Body of pancreas (tissue), 4 donors: ENCODE data around the gene TENM3. TPM values are rescaled to one million over a fixed set of nuclear protein-coding genes. Genes with fewer than 3 reads are reported as not detected.

ENCODE experiments used
- ATAC-seq: fragments of 150-250 bp; one replicate; pipeline ENCODE4 v1.9.1; 2016
- DNase-seq, 4 donors: peaks; one replicate each; pipeline ENCODE4 v3.0.0-alpha.2; 2019
- H3K27ac ChIP-seq, 4 donors: fragments of 200-600 bp; sonication (generic); 1 replicate in 3 of 4; 2 replicates in 1 of 4; pipeline versions ENCODE4 v1.5.1 to v1.6.1; 2016 to 2019; ENCODE audit warnings: mild to moderate bottlenecking in 1 of 4, mixed read lengths in 1 of 4, moderate library complexity in 1 of 4
- H3K27me3 ChIP-seq, 2 donors: fragments of 200-600 bp; sonication (generic); one replicate each; pipeline ENCODE4 v1.6.0; 2016; ENCODE audit warnings: mild to moderate bottlenecking in 1 of 2
- H3K36me3 ChIP-seq, 2 donors: fragments of 200-600 bp; sonication (generic); replicated peaks in 1 of 2; 2 replicates each; pipeline ENCODE4 v1.5.1; 2016; ENCODE audit warnings: low read depth in 2 of 2; ENCODE audit not compliant: insufficient read depth in 1 of 2
- H3K4me1 ChIP-seq: fragments of 200-600 bp; sonication (generic); one replicate; pipeline ENCODE4 v1.6.0; 2016
- H3K4me3 ChIP-seq, 2 donors: fragments of 200-600 bp; sonication (generic); 1 replicate in 1 of 2; 2 replicates in 1 of 2; pipeline ENCODE4 v1.5.1; 2016 to 2019
- H3K9me3 ChIP-seq, 3 donors: fragments of 200-600 bp; sonication (generic); 1 replicate in 2 of 3; 2 replicates in 1 of 3; pipeline ENCODE4 v1.5.1; 2016
- CTCF ChIP-seq, 7 experiments: fragments of 450-650 bp in 4 of 7; fragments of 200-600 bp in 3 of 7; sonication (generic) in 3 of 7; IDR thresholded peaks; one replicate each; pipeline ENCODE4 v1.5.1; 2016 to 2019; ENCODE audit warnings: antibody characterized with exemption in 7 of 7
- POLR2A ChIP-seq, 3 donors: fragments of 450-650 bp; IDR thresholded peaks; one replicate each; pipeline ENCODE4 v1.6.1; 2016; ENCODE audit warnings: antibody characterized with exemption in 3 of 3, mild to moderate bottlenecking in 2 of 3
- WGBS, 2 donors: methylation state at CpG; one replicate each; pipeline ENCODE4 v1.1.5; 2017; 5-methylcytosine and 5-hydroxymethylcytosine counted together
- intact Hi-C: fragments of 100-400 bp; cut with DNase I; formaldehyde crosslinking; loops from one replicate; pipeline ENCODE4 v1.15.1; 2023
- total RNA-seq, 2 donors: library from RNA; depleted of rRNA; stranded (reverse); fragments of >200 nt; gene quantifications; one replicate each; pipeline ENCODE4 v1.1.0, GENCODE V29; 2016

Gene TENM3
- total RNA-seq, 2 donors from 2014 or later, result 2.3 to 9.6 TPM

GRCh38 chr4:182807346-182807745 is 564.1 kb downstream of the TENM3 start:
- no peak for TF ChIP-seq CTCF (IDR thresholded peaks at IDR 0.05)
- no peak for TF ChIP-seq POLR2A (IDR thresholded peaks at IDR 0.05)
- peaks cover 0 to 6% (median 0%) of the 10 kb centered on the region in 3 donors for H3K9me3 ChIP-seq
- no peaks in the 10 kb centered on the region for H3K27me3 ChIP-seq
- no peak overlapping the region for H3K4me3 ChIP-seq
- no peaks in the 10 kb centered on the region for H3K4me1 ChIP-seq
- WGBS, 2 donors, result 91 to 95% methylated on average over 11 to 12 of the region's 12 CpGs
- ATAC-seq (no peak), DNase-seq (no peak)
- intact Hi-C loops, result loop anchor here (10.0 kb wide), 1 partner anchor 323 kb away; no protein-coding TSS in a partner anchor
- no peak overlapping the region for H3K27ac ChIP-seq
- H3K36me3 ChIP-seq, result no peaks in the 10 kb centered on the region

- ATAC-seq, result no peak
- no peak for TF ChIP-seq CTCF (IDR thresholded peaks at IDR 0.05)
- TF ChIP-seq POLR2A (IDR thresholded peaks at IDR 0.05), result no peak
- intact Hi-C loops, result loop anchor here (10.0 kb wide), 1 partner anchor 323 kb away; no protein-coding TSS in a partner anchor
Observed at GRCh38 chr4:182807767-182808548, 564.8 kb downstream of the TENM3 start.

GRCh38 chr4:182808673-182809416 is 565.6 kb downstream of the TENM3 start:
- TF ChIP-seq POLR2A (IDR thresholded peaks at IDR 0.05), result no peak
- no peak for TF ChIP-seq CTCF (IDR thresholded peaks at IDR 0.05)
- DNase-seq, result no peak
- Histone ChIP-seq H3K36me3 (no peaks in the 10 kb centered on the region), H3K27me3 (no peaks in the 10 kb centered on the region), H3K4me3 (no peak overlapping the region), H3K27ac (no peak overlapping the region), H3K4me1 (no peaks in the 10 kb centered on the region), H3K9me3 (peaks cover 0 to 6% (median 0%) of the 10 kb centered on the region in 3 donors)
- intact Hi-C loops, result loop anchor here (10.0 kb wide), 1 partner anchor 324 kb away; no protein-coding TSS in a partner anchor
- ATAC-seq, result no peak
- 81 to 90% methylated on average over 19 to 25 of the region's 25 CpGs for WGBS, 2 donors

More at GRCh38 chr4:182807767-182808548, 564.8 kb downstream of the TENM3 start:
- peaks cover 0 to 6% (median 0%) of the 10 kb centered on the region in 3 donors for H3K9me3 ChIP-seq
- H3K27ac ChIP-seq, result no peak overlapping the region
- no peak overlapping the region for H3K4me3 ChIP-seq
- no peaks in the 10 kb centered on the region for H3K4me1 ChIP-seq
- H3K36me3 ChIP-seq, result no peaks in the 10 kb centered on the region
- WGBS, 2 donors, result 95 to 96% methylated on average over 30 to 37 of the region's 45 CpGs
- H3K27me3 ChIP-seq, result no peaks in the 10 kb centered on the region
- DNase-seq, result no peak

- H3K27me3 ChIP-seq, result no peaks in the 10 kb centered on the region
- no peaks in the 10 kb centered on the region for H3K4me1 ChIP-seq
- no peaks in the 10 kb centered on the region for H3K36me3 ChIP-seq
- ATAC-seq (no peak), DNase-seq (peak in 2 of 4 donors; percentile 29 to 49)
- TF ChIP-seq POLR2A (IDR thresholded peaks at IDR 0.05) (no peak), CTCF (IDR thresholded peaks at IDR 0.05) (peak in 3 of 7 experiments; percentile 14 to 48 (median 22))
- no peak overlapping the region for H3K4me3 ChIP-seq
- no peak overlapping the region for H3K27ac ChIP-seq
- 37 to 81% methylated on average over 3 to 5 of the region's 5 CpGs for WGBS, 2 donors
- intact Hi-C loops, result loop anchor here (10.0 kb wide), 1 partner anchor 325 kb away; no protein-coding TSS in a partner anchor
- H3K9me3 ChIP-seq, result peaks cover 0 to 6% (median 0%) of the 10 kb centered on the region in 3 donors
Observed at GRCh38 chr4:182809417-182810102, 566.4 kb downstream of the TENM3 start.
